HG02798 (cell line): Measurements from ENCODE around the gene ECT2.
"Not testable (repeated sequence)": the region's sequence is repeated elsewhere in the genome, so short reads cannot be mapped to it uniquely, and the experiment has no call there.

Experiments used
- ATAC-seq: cut with Tn5 transposase; IDR thresholded peaks from one replicate; pipeline ENCODE4 v1.9.1; 2021; ENCODE audit warnings: mild to moderate bottlenecking; ENCODE audit not compliant: unreplicated experiment, poor library complexity

The ECT2 gene

GRCh38 chr3:172803489-172803888 is 53.0 kb downstream of the ECT2 start:
- no peak for ATAC-seq

DNA sequence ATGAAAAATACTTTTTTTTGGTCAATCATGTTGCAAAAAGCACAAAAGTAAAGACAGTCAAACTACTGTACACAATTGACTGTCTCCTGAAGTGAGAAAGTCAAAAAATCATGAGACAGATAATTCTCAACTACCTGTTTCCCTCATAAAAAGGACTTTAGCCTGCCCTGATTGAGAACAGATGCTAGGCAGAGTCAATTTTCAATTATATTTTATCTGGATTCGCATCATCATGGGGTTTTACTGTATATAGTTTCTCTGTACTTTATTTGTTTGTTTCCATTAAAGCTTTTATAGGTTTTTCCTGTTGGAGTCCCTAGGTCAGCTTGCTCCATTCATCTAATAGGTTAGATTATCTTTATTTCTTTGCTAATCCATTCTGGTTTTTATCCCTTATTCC is 53.8 kb downstream of the ECT2 start:
- no peak for ATAC-seq

- no peak for ATAC-seq
Observed at GRCh38 chr3:172808969-172809546, 58.5 kb downstream of the ECT2 start.

DNA sequence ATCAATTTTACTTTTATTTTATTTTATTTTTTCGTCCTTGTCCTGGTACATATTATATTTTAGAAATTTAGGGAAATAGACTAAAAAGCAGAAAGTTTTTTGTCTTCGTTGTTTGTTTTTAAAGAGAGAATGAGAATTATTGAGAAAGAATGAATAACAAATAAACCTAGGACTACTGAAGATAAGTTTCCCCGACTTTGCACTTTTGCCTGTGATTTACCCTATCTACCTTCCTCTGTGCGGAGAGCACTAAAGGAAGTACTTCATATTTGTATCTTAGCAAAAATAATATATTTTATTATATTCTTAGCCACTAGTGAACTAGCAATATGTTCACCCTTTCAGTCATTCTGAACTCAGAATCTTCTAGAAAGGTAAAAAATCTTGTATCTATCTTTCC is 60.6 kb downstream of the ECT2 start:
- no peak for ATAC-seq

DNA sequence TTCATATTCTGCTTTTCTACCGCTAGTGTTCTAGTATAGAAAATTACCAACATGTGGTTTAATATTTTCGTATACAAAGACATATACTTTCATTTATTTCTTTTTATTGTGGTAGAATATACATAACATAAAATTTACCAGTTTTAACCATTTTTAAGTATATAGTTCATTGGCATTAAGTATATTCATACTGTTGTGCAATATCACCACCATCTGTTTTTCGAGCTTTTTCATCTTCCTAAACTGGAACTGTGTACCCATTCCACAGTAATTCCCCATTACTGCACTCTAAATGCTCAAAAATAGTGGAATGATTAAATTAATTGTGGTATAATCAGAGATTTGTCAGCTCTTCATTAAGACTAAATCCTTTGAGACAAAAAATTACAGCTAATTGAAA is 62.9 kb downstream of the ECT2 start:
- no peak for ATAC-seq

- no peak for ATAC-seq
Observed at GRCh38 chr3:172814738-172815137, 64.2 kb downstream of the ECT2 start.

- ATAC-seq = no peak
Observed at GRCh38 chr3:172815857-172816256, 65.3 kb downstream of the ECT2 start.

DNA sequence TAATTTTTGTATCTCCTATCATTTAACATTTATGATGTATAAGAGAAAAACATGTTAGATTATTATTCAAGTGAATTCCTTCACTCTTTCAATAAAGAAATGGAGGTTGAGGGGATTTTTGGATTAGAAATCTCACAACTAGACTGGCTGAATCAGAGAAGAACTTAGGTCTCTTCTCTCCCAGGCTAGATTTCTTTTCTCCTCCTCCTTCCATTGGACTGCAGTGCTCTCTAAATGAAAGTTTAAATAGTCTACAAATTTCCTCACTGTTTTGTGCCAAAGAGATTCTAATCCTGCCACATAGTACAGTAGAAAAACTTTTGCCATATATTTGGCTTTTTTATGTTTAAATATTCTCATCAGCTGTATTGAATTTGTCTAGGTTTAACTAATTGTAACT is 65.8 kb downstream of the ECT2 start:
- ATAC-seq = no peak

DNA sequence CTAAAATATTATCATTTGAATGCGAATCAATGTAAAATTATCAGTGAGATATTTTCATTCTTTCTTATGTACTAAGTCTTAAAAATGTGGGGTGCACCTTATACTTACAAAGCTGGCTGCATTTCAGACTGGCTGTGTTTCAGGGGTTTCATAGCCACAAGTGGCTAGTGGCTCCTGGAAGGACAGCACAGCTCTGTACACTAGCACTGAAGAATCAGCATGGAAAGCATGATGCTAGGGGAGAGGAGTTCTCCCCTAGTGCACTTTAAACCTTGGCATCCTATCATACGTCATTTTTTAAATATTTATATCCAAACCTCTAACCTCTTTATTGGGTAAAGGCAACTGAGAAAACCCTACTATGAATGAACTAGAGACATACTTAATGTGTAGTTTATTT is 66.4 kb downstream of the ECT2 start:
- ATAC-seq = no peak

DNA sequence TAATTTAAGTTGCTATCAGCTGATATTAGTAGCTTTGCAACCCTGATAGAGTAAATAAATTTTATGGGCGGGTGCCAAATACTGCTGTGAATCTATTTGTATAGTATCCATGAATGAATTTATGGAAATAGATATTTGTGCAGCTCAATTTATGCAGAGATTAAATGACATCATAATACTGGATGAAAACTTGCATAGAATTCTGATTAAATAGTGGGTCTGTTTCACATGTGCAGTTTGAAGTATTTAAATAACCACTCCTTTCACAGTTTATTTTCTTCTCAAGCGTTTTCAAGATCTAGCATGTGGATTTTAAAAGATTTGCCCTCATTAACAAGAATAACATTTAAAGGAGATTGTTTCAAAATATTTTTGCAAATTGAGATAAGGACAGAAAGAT is 70.0 kb downstream of the ECT2 start:
- no peak for ATAC-seq

- ATAC-seq = no peak
Observed at GRCh38 chr3:172824229-172824628, 73.7 kb downstream of the ECT2 start.

DNA sequence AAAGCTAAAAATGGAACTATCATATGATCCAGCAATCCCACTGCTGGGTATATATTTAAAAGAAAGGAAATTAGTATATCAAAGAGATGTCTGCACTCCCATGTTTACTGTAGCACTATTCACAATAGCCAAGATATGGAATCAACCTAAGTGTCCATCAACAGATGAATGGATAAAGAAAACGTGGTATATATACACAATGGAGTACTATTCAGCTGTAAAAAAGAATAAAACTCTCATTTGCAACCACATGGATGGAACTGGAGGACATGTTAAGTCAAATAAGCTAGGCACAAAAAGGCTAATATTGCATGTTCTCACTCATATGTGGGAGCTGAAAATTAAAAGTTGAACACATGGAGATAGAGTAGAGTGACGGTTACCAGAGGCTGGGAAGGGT is 76.7 kb downstream of the ECT2 start:
- ATAC-seq = not testable (repeated sequence)

GRCh38 chr3:172832983-172833382 is 82.5 kb downstream of the ECT2 start:
- no peak for ATAC-seq

DNA sequence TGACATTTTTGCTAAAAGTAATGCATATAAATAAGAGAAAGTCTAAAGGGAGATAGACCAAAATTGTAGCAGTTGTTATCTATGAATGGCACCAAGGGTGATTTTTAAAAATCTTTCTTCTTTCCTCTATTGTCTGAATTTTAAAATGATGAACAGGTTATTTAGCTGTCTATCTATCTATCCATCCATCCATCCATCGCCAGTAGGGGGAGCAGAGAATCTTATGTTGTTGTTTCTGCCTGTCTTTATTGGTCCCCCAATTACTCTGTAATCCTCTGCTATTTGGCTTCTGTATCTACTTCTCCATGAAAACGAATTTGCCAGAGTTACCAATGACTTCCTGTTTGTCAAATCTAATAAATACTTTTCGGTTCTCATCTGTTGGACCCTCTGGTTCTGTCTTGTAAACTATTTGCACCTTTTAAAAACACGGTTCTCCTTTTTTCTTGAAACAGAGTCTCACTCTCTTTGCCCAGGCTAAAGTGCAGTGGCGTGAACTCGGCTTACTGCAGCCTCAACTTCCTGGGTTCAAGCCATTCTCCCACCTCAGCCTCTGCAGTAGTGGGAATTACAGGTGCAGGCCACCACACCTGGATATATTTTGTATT is 86.0 kb downstream of the ECT2 start:
- ATAC-seq = peak; percentile 75

DNA sequence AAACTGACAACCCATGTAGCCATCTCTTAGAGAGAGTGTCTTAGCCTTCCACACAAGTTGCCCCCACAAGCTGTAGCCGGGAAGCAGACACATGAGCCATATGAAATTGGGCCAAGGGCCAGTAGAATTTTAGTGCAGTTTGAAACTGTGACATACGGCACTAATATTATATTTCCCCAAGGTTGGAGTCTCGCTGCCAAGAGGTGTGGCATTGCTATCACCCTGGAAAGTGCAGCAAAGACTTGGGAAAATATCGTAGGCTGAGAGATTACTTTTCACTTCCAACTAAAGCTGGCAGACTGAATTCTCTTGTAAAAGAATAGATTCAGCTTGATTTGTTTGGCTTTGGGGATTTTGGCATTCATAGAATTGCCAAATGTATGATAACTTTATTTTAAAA is 89.2 kb downstream of the ECT2 start:
- ATAC-seq = no peak

DNA sequence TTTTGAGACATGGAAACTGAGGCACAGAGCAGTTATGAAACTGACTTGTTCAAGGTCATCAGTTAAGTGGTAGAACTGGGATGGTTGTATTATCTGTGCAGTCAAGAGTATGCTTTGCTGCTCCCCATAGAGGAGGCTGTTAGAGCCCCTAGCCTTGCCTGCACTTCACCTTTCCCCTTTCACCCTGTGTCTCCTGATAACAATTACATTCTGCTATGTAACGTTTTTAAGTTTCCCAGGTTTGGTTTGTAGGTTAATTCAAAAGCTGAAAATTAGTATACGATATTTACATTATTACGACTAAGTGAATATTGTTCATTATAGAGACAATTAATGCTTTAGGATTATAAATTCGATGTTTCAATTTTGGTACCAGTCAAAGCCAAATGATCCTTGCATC is 89.9 kb downstream of the ECT2 start:
- ATAC-seq = no peak

GRCh38 chr3:172840913-172841312 is 90.4 kb downstream of the ECT2 start:
- ATAC-seq = no peak

GRCh38 chr3:172844428-172844827 is 93.9 kb downstream of the ECT2 start:
- no peak for ATAC-seq

GRCh38 chr3:172846103-172846561 is 95.6 kb downstream of the ECT2 start:
- no peak for ATAC-seq

DNA sequence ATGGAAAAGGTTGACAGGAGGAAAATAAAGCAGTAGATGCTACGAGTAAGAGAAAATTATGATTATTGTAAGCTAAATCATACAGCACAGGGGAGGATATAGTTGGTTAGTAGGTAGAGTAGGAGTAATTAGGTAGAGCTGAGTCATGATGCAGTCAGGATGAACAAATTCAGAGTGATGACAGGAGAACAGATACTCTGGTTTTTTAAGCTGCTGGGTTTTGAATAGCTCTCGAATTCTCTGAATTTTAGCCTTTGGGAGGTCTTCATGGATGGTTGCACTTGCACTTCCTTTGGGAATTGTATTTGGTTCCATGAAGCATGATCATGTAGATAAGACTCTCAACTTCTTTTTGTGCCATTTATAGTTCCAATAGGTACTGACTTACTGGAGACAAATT is 96.2 kb downstream of the ECT2 start:
- no peak for ATAC-seq

- ATAC-seq = no peak
Observed at GRCh38 chr3:172847292-172847691, 96.8 kb downstream of the ECT2 start.

DNA sequence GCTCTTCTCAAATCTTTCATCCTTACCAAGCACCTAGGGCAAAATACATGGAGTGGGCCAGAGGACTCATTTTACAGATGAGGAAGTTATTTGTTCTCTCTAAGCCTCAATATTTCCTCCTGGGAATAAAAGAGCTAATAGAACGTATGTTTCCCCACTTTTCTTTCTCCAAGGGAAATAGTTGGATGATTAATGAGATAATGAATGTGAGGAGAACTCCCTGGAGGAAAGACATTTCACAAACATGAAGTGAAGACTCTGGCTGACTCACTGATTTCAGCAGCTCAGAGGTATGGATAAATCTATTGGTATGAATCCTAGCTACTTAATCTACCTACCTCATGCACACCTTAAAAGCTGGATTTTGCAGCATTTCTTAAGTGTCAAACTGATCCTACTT is 98.4 kb downstream of the ECT2 start:
- ATAC-seq = no peak
